Measurements from ENCODE around the gene CAMK1. TPM values are rescaled to one million over a fixed set of nuclear protein-coding genes. Genes with fewer than 3 reads are reported as not detected.

Gene CAMK1
- total and polyA plus RNA-seq, 2 donors (not counting 3 experiments of a cell fraction or from before 2014, with no cell fraction given), result 23.5 to 28.4 TPM

DNA sequence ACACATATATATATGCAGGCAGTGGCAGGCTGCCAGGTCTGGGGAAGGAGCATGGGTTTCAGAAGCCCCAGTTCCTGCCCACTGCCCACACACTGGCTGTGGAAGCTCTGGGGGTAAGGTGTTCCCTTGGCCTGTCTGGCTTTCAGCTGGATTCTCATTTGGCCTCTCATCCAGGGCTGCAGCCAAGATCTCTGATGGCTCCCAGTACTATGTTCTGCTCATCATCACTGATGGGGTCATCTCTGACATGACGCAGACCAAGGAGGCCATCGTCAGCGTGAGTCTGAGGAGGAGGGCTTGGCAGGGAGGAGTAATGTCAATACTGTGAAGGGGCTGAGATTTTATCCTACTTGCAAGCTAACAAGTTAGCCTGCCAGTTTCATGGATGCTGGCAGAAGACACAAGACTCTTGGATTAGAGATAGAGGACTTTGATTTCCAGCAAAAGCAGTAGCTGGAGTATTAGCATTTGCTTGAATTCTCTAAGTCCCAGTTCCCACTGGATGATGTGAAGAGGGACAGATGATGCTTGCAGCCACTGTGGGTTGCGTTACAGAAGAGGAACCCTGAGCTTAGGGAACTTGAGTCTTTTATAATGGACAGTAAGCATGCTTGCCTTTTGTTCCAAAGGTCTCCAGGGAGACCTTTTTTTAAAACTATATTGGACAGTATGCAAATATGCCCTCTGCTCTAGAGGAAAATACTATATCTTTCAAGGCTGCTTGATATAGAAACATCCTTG, 43.8 kb downstream of the CAMK1 start:
- no peaks in the 10 kb centered on the region for H3K9me3 ChIP-seq (replicated peaks; ENCODE audit: control insufficient read depth, insufficient read depth, low read length)
- H3K9ac ChIP-seq (replicated peaks; ENCODE audit: extremely low read depth, insufficient read depth, low read length), result no peak overlapping the region
- dilution Hi-C loops (cut with MboI; ENCODE audit: extremely low pct_ligation_motif_present, low sequenced_read_pairs), result no loop called here
- peaks cover 5% of the 10 kb centered on the region for H3K4me1 ChIP-seq (ENCODE audit: control insufficient read depth, extremely low read depth, insufficient read depth, low read length)
- no peak overlapping the region for H3K4me3 ChIP-seq (replicated peaks in 1 of 3; ENCODE audit: insufficient read depth in 1 of 3, low read depth in 1 of 3, low read length in 3 of 3)
- DNase-seq (ENCODE audit: low read depth, low spot score) (no peak), FAIRE-seq (no peak)
- intact Hi-C loops (cut with micrococcal nuclease), result loop anchor here (5.0 kb wide), 1 partner anchor 374 kb away; no protein-coding TSS in a partner anchor
- ChIA-PET CTCF (no interaction called here), POLR2A (no interaction called here)
- no peaks in the 10 kb centered on the region for H3K79me2 ChIP-seq (ENCODE audit: control insufficient read depth, insufficient read depth, low read length)
- no peaks in the 10 kb centered on the region for H3K9me1 ChIP-seq (replicated peaks; ENCODE audit: control insufficient read depth, extremely low read depth, insufficient read depth, low read length)
- H3K36me3 ChIP-seq (ENCODE audit: control insufficient read depth in 2 of 2, extremely low read depth in 1 of 2, insufficient read depth in 2 of 2, low read length in 2 of 2), result no peaks in the 10 kb centered on the region
- BruUV-seq (replicated peaks), result no TSS peak
- H2AFZ ChIP-seq (ENCODE audit: low read depth, low read length), result no peak overlapping the region
- peaks cover 2% of the 10 kb centered on the region in 2 experiments for H3K27me3 ChIP-seq (ENCODE audit: control insufficient read depth in 2 of 2, insufficient read depth in 2 of 2, low read length in 2 of 2)
- TF ChIP-seq POLR2AphosphoS5 (IDR thresholded peaks at IDR 0.05; ENCODE audit: insufficient read depth, low read depth, low read length) (no peak), GATA2 (IDR thresholded peaks at IDR 0.05; ENCODE audit: insufficient read depth, insufficient read length, low read depth, low read length) (no peak), MYC (IDR thresholded peaks at IDR 0.05; ENCODE audit: low read depth, low read length) (no peak), POLR2A (IDR thresholded peaks at IDR 0.05; ENCODE audit: low read depth, low read length) (no peak)
- no peaks in the 10 kb centered on the region for H4K20me1 ChIP-seq (replicated peaks; ENCODE audit: control insufficient read depth, extremely low read depth, insufficient read depth, low read length)
- no peak overlapping the region for H3K4me2 ChIP-seq (ENCODE audit: insufficient read depth, low read length)
- H3K27ac ChIP-seq (ENCODE audit: insufficient read depth, low read depth, low read length), result no peak overlapping the region

DNA sequence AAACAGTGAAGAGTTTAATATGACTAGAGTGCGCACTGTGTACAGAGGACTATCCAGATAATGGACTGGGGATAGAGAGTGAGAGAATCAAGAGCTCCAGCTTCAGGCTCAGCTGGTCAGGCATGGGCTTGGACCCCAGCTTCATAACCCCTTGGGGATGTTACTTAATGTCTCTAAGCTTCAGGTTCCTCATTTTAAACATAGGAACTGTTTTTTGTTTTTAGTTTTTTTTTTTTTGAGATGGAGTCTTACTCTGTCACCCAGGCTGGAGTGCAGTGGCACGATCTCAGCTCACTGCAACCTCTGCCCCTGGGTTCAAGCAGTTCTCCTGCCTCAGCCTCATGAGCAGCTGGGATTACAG, 48.1 kb downstream of the CAMK1 start:
- no peaks in the 10 kb centered on the region for H3K36me3 ChIP-seq (ENCODE audit: control insufficient read depth in 2 of 2, extremely low read depth in 1 of 2, insufficient read depth in 2 of 2, low read length in 2 of 2)
- no peak for TF ChIP-seq JUN (IDR thresholded peaks at IDR 0.05; ENCODE audit: borderline replicate concordance, insufficient read depth, insufficient read length, low read depth)
- no peaks in the 10 kb centered on the region for H3K4me1 ChIP-seq (ENCODE audit: control insufficient read depth, extremely low read depth, insufficient read depth, low read length)
- ChIA-PET POLR2A (no interaction called here), CTCF (interaction anchor here (1.2 kb wide), 1 partner anchor 9 kb away, joined by 4 read pairs; no protein-coding TSS in a partner anchor)
- H4K20me1 ChIP-seq (replicated peaks; ENCODE audit: control insufficient read depth, extremely low read depth, insufficient read depth, low read length), result no peaks in the 10 kb centered on the region
- intact Hi-C loops (cut with micrococcal nuclease) (no loop called here), dilution Hi-C loops (cut with MboI; ENCODE audit: extremely low pct_ligation_motif_present, low sequenced_read_pairs) (no loop called here)
- H3K4me3 ChIP-seq (replicated peaks in 1 of 3; ENCODE audit: insufficient read depth in 1 of 3, low read depth in 1 of 3, low read length in 3 of 3), result no peak overlapping the region
- H3K27ac ChIP-seq (ENCODE audit: insufficient read depth, low read depth, low read length), result no peak overlapping the region
- BruUV-seq (replicated peaks), result no TSS peak
- no peak overlapping the region for H3K4me2 ChIP-seq (ENCODE audit: insufficient read depth, low read length)
- H3K9me1 ChIP-seq (replicated peaks; ENCODE audit: control insufficient read depth, extremely low read depth, insufficient read depth, low read length), result no peaks in the 10 kb centered on the region
- DNase-seq (ENCODE audit: low read depth, low spot score) (no peak), FAIRE-seq (no peak)
- no peak overlapping the region for H3K9ac ChIP-seq (replicated peaks; ENCODE audit: extremely low read depth, insufficient read depth, low read length)
- H3K79me2 ChIP-seq (ENCODE audit: control insufficient read depth, insufficient read depth, low read length), result no peaks in the 10 kb centered on the region
- peaks cover 3 to 7% of the 10 kb centered on the region in 2 experiments for H3K27me3 ChIP-seq (ENCODE audit: control insufficient read depth in 2 of 2, insufficient read depth in 2 of 2, low read length in 2 of 2)
- H2AFZ ChIP-seq (ENCODE audit: low read depth, low read length), result no peak overlapping the region
- H3K9me3 ChIP-seq (replicated peaks; ENCODE audit: control insufficient read depth, insufficient read depth, low read length), result no peaks in the 10 kb centered on the region
